Smooth muscle cell (in vitro differentiated cells): ENCODE results near the gene PRR23B. TPM values are rescaled to one million over a fixed set of nuclear protein-coding genes. Genes with fewer than 3 reads are reported as not detected.
"Not testable (repeated sequence)": the region's sequence is repeated elsewhere in the genome, so short reads cannot be mapped to it uniquely, and the experiment has no call there.

Source experiments
- DNase-seq: peaks from one replicate; lab custom pipeline; 2025; ENCODE audit not compliant: unreplicated experiment; lab: John Stamatoyannopoulos, UW
- H2AFZ ChIP-seq: fragments of 200-600 bp; sonication (generic); 2 replicates; pipeline ENCODE4 v1.6.0; 2016; ENCODE audit warnings: antibody characterized with exemption, low read depth, mild to moderate bottlenecking
- H3F3A ChIP-seq: fragments of 200-600 bp; sonication (generic); 2 replicates; pipeline ENCODE4 v1.6.0; 2017; ENCODE audit warnings: antibody characterized with exemption, low read depth
- H3K27ac ChIP-seq: fragments of 200-600 bp; sonication (generic); 2 replicates; pipeline ENCODE4 v1.5.1; 2016; ENCODE audit warnings: low read depth, mild to moderate bottlenecking
- H3K27me3 ChIP-seq: fragments of 200-600 bp; sonication (generic); 2 replicates; pipeline ENCODE4 v1.6.1; 2016; ENCODE audit warnings: low read depth, mild to moderate bottlenecking
- H3K36me3 ChIP-seq: fragments of 200-600 bp; sonication (generic); 2 replicates; pipeline ENCODE4 v1.5.1; 2016; ENCODE audit warnings: low read depth
- H3K4me1 ChIP-seq: fragments of 200-600 bp; sonication (generic); 2 replicates; pipeline ENCODE4 v1.5.1; 2016; ENCODE audit warnings: low read depth
- H3K4me2 ChIP-seq: fragments of 200-600 bp; sonication (generic); 2 replicates; pipeline ENCODE4 v1.6.0; 2016; ENCODE audit warnings: mild to moderate bottlenecking
- H3K4me3 ChIP-seq: fragments of 200-600 bp; sonication (generic); 2 replicates; pipeline ENCODE4 v1.5.1; 2016; ENCODE audit warnings: mild to moderate bottlenecking
- H3K79me2 ChIP-seq: fragments of 200-600 bp; sonication (generic); 2 replicates; pipeline ENCODE4 v1.6.0; 2016; ENCODE audit warnings: low read depth, mild to moderate bottlenecking
- H3K9ac ChIP-seq: fragments of 200-600 bp; sonication (generic); 2 replicates; pipeline ENCODE4 v1.6.0; 2016; ENCODE audit warnings: low read depth
- H3K9me3 ChIP-seq: fragments of 200-600 bp; sonication (generic); replicated peaks from 2 replicates; pipeline ENCODE4 v1.5.1; 2016; ENCODE audit warnings: low read depth
- H4K20me1 ChIP-seq: fragments of 200-600 bp; sonication (generic); 2 replicates; pipeline ENCODE4 v1.6.0; 2016; ENCODE audit warnings: low read depth
- WGBS: methylation state at CpG from one replicate; pipeline ENCODE4 v1.1.7; 2016; ENCODE audit warnings: low lambda C conversion rate; 5-methylcytosine and 5-hydroxymethylcytosine counted together
- polyA plus RNA-seq: library from polyadenylated mRNA; unstranded; fragments of >200 nt; fragmentation: Nextera tagmentation; extraction: Ambion mirVana; gene quantifications from 2 replicates; pipeline ENCODE4 v1.2.1, GENCODE V29; 2016
- total RNA-seq: library from RNA; depleted of rRNA; stranded (reverse); fragments of >200 nt; gene quantifications from 2 replicates; pipeline ENCODE4 v1.2.3, GENCODE V29; 2014
- TF ChIP-seq, protein P1 (sequence below): fragments of 200-600 bp; sonication (generic); IDR thresholded peaks from 2 replicates; pipeline ENCODE4 v1.5.1; 2017; ENCODE audit warnings: borderline replicate concordance, mild to moderate bottlenecking, antibody characterized with exemption; ENCODE audit not compliant: insufficient read depth, poor library complexity, severe bottlenecking

The PRR23B gene
- total and polyA plus RNA-seq, 2 experiments from 2014 or later = not detected

DNA sequence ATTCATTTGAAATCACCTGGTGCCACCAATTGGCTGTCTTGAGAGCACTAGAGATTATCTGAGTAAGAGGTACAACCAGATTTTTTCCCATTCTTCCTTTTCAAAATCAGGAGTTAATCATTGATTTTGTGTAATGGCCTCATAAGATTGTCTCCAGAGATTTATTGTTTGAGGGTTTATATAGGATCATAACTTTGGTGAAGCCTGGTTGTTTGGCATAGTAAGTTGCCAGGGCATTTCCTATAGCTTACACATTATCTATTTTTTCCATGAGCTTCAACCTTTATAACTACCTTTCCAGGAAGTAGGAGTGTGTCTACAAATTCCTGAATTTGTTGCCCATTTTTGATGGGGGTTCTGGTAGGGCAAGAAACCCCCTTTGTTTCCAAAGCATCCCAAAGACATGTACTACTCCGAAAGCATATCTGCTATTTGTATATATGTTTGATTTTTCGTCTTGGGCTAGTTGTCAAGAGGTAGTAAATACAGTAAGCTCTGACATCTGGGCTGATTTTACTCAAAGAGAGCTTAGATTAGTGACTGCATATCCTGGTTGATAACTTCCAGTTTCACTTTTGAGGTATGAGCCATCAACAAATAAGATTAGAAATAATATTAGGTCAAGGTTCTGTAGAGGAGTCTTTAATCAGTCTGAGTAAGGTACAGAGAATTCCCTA is 11.7 kb upstream of the PRR23B start:
- H3K9me3 ChIP-seq = no peaks in the 10 kb centered on the region
- 85% methylated on average over 2 of the region's 2 CpGs for WGBS

DNA sequence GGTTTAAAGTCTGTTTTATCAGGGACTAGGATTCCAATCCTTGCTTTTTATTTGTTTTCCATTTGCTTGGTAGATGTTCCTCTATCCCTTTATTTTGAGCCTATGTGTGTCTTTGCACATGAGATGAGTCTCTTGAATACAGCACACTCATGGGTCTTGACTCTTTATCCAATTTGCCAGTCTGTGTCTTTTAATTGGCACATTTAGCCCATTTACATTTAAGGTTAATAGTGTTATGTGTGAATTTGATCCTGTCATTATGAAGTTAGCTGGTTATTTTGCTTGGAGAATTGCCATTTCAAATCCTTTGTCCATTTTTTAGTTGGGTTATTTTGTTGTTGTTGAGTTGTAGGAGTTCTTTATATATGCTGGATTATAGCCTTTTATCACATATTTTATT is 9.8 kb upstream of the PRR23B start:
- H3K4me3 ChIP-seq, H3K9ac ChIP-seq, H3K4me2 ChIP-seq, H4K20me1 ChIP-seq, H3K36me3 ChIP-seq, H3K27me3 ChIP-seq, H3K79me2 ChIP-seq, H3K27ac ChIP-seq, H2AFZ ChIP-seq, H3K4me1 ChIP-seq, DNase-seq, H3K9me3 ChIP-seq, H3F3A ChIP-seq: not testable (repeated sequence)

More for the DNA sequence above, 11.7 kb upstream of the PRR23B start:
- no peak overlapping the region for H3K27ac ChIP-seq
- H4K20me1 ChIP-seq = no peaks in the 10 kb centered on the region
- no peak overlapping the region for H3K4me3 ChIP-seq
- no peak overlapping the region for H3K9ac ChIP-seq
- no peaks in the 10 kb centered on the region for H3F3A ChIP-seq
- no peak for DNase-seq
- no peak overlapping the region for H3K4me2 ChIP-seq
- H3K27me3 ChIP-seq = no peaks in the 10 kb centered on the region
- H2AFZ ChIP-seq = no peak overlapping the region
- TF ChIP-seq, protein P1, sequence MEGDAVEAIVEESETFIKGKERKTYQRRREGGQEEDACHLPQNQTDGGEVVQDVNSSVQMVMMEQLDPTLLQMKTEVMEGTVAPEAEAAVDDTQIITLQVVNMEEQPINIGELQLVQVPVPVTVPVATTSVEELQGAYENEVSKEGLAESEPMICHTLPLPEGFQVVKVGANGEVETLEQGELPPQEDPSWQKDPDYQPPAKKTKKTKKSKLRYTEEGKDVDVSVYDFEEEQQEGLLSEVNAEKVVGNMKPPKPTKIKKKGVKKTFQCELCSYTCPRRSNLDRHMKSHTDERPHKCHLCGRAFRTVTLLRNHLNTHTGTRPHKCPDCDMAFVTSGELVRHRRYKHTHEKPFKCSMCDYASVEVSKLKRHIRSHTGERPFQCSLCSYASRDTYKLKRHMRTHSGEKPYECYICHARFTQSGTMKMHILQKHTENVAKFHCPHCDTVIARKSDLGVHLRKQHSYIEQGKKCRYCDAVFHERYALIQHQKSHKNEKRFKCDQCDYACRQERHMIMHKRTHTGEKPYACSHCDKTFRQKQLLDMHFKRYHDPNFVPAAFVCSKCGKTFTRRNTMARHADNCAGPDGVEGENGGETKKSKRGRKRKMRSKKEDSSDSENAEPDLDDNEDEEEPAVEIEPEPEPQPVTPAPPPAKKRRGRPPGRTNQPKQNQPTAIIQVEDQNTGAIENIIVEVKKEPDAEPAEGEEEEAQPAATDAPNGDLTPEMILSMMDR = no peak
- H3K79me2 ChIP-seq = no peaks in the 10 kb centered on the region
- H3K36me3 ChIP-seq = no peaks in the 10 kb centered on the region
- no peaks in the 10 kb centered on the region for H3K4me1 ChIP-seq

DNA sequence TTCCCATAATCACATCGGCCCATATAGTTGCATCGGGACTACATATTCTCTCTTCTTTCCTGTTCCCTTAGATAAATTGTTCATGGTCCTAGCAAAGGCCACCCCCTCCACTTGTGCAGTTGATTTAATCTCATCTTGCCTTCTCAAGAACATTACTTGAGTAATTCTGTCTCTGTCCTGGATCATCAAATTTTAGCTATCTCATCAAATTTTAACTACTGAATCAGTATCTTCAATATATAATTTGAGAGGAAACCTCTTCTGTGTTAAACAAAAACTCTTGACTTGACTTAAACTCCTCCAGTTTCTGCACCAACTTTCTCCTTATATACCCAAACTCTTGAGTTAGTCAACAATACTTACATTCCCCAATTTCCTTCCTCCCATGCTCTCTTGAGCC is 4.2 kb upstream of the PRR23B start:
- H3K9me3 ChIP-seq = no peaks in the 10 kb centered on the region
- H3K79me2 ChIP-seq = no peaks in the 10 kb centered on the region
- H4K20me1 ChIP-seq = no peaks in the 10 kb centered on the region
- H3K27ac ChIP-seq = no peak overlapping the region
- H3K27me3 ChIP-seq = no peaks in the 10 kb centered on the region
- H3K4me1 ChIP-seq = no peaks in the 10 kb centered on the region
- H3K36me3 ChIP-seq = no peaks in the 10 kb centered on the region
- H3K9ac ChIP-seq = no peak overlapping the region
- TF ChIP-seq, protein P1 = no peak
- DNase-seq = no peak
- H3F3A ChIP-seq = no peaks in the 10 kb centered on the region
- 80% methylated on average over 2 of the region's 2 CpGs for WGBS
- H3K4me2 ChIP-seq = no peak overlapping the region
- no peak overlapping the region for H3K4me3 ChIP-seq
- no peak overlapping the region for H2AFZ ChIP-seq

DNA sequence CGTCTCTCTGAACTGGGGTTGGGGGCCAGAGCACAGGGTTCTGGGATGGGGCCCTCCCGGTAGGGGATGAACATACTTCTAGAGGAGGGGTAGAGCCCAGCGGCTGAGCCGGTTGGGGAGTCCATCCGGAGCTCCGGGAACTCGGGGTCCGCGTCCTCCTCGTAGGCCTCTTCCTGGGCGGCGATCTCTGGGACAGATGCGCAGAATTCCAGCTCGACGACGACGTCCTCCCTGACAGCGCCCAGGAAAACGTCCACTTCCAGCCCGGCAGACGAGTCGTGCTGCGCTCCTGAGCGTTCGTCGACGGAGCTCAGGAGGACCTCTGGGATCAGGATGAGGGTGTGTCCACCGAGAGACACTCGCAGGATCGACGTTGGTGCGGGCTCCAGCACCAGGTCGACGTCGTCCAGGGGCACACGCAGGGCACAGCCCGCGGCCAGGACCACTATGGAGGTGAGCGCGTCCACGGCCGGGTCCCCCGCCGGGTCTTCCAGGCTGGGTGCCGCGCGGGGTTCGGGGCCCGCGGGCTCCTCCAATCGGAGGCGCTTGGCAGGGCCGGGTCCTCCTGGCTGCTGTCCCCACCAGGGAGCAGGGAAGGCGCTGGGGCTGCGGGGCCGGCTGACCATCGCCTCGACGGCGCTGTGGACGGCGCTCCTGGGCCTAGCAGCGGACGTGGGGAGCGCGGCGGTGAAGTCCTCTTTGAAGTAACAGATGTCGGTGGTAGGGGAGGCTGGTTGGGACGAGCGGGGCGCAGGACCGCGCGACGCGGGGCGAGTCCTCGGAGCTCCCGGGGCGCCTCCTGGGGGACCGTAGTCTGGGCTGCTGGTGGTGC is 474 bp downstream of the PRR23B start:
- Histone ChIP-seq H2AFZ (no peak overlapping the region), H3F3A (no peaks in the 10 kb centered on the region), H3K9me3 (no peaks in the 10 kb centered on the region), H3K27me3 (no peaks in the 10 kb centered on the region), H3K36me3 (no peaks in the 10 kb centered on the region), H3K4me1 (no peaks in the 10 kb centered on the region), H3K4me2 (no peak overlapping the region), H3K9ac (no peak overlapping the region), H4K20me1 (no peaks in the 10 kb centered on the region), H3K27ac (no peak overlapping the region), H3K79me2 (no peaks in the 10 kb centered on the region), H3K4me3 (no peak overlapping the region)
- TF ChIP-seq, protein P1 = no peak
- WGBS = 97% methylated on average over 66 of the region's 81 CpGs
- no peak for DNase-seq
